ENCODE measurements around the gene MON2. TPM values are rescaled to one million over a fixed set of nuclear protein-coding genes. Genes with fewer than 3 reads are reported as not detected.

The MON2 gene
- total and polyA plus RNA-seq, 10 of the 15 experiments (the other 5 are each of a cell fraction or from before 2014, with no cell fraction given): 5.4 to 34.3 (median 23.4) TPM

DNA sequence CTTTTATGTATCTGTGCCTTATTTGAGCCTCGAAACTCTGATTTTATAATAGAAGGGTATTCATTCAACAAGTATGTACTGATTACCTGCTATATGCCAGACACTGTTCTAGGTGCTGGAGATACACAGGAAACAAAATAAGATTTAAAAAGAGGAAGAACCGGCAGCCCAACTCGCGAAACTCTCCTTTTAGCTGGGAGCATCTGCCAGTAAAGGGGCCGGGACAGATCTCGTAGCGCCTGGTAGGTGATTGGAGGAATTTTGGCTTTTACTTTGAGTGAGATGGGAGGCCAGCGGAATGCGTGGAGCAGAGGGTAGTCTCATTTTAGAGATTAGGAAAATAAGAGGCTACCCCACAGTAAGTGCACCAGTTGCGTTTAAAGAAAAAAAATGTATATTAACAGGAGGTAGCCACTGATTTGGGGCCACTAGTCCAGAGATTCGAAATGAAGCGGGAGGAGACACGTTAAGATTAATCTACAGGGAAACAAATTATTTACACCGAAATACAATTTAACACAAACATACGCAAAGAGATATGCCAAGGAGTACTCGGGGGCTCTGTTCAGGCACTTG is 520 bp upstream of the MON2 start:
- Histone ChIP-seq H2AFZ (ENCODE audit: control insufficient read depth, low read depth, low read length) (peak overlapping the region; percentile 96), H4K20me1 (ENCODE audit: control insufficient read depth, insufficient read depth) (no peaks in the 10 kb centered on the region), H3K4me3 (peak overlapping the region; percentile 87), H3K79me2 (ENCODE audit: control insufficient read depth, insufficient read depth, low read length) (peaks cover 45% of the 10 kb centered on the region), H3K27ac (ENCODE audit: control insufficient read depth, insufficient read depth) (peak overlapping the region; percentile 91), H3K36me3 (ENCODE audit: control insufficient read depth in 2 of 2, insufficient read depth in 2 of 2, low read length in 1 of 2) (no peaks in the 10 kb centered on the region), H3K9me3 (replicated peaks; ENCODE audit: control insufficient read depth, insufficient read depth, low read length) (no peaks in the 10 kb centered on the region; the same call in 2 of the 3 replicates), H3K4me2 (ENCODE audit: control insufficient read depth, insufficient read depth) (peak overlapping the region; percentile 65), H3K9ac (ENCODE audit: control insufficient read depth, insufficient read depth, low read length) (peak overlapping the region; percentile 94), H3K4me1 (ENCODE audit: control insufficient read depth, insufficient read depth, low read length) (no peaks in the 10 kb centered on the region), H3K27me3 (replicated peaks in 1 of 2; ENCODE audit: control insufficient read depth in 2 of 2, insufficient read depth in 2 of 2, low read length in 1 of 2) (no peaks in the 10 kb centered on the region)
- ChIA-PET POLR2A (interaction anchor here (0.6 to 1.5 kb wide), 3 partner anchors 12 to 140 kb away, joined by 3 to 5 read pairs (median 3); no protein-coding TSS in a partner anchor), SMC1A (ENCODE audit: uncharacterized antibody, unreplicated experiment) (interaction anchor here (0.7 to 2.8 kb wide), 5 partner anchors 16 to 334 kb away, joined by 3 to 11 read pairs (median 5); no protein-coding TSS in a partner anchor), CTCF (interaction anchor here (1.1 to 3.3 kb wide), 5 partner anchors 29 to 333 kb away, joined by 3 to 22 read pairs (median 8); no protein-coding TSS in a partner anchor), RAD21 (ENCODE audit: unreplicated experiment) (interaction anchor here (1.0 to 1.6 kb wide), 5 partner anchors 28 to 328 kb away, joined by 3 to 7 read pairs (median 7); no protein-coding TSS in a partner anchor)
- peak; percentile 80 for FAIRE-seq
- intact Hi-C loops (cut with micrococcal nuclease; ENCODE audit: unreplicated experiment): loop anchor here (2.0 kb wide), 1 partner anchor 137 kb away; no protein-coding TSS in a partner anchor
- WGBS (ENCODE audit: insufficient coverage, insufficient replicate concordance, low lambda C conversion rate, missing lambda C conversion rate): 2% methylated on average over 16 of the region's 16 CpGs
- in situ Hi-C loops (cut with MboI): no loop called here
- TSS peak; percentile 95 for BruUV-seq (replicated peaks)
- 0 out of 2 replicates have a peak, but pooled peaks have one; percentile 30 for TF ChIP-seq PML (IDR thresholded peaks at IDR 0.05; ENCODE audit: low read length)
- no peak for TF ChIP-seq BACH1 (IDR thresholded peaks at IDR 0.05; ENCODE audit: borderline replicate concordance)
- TF ChIP-seq, protein P1, sequence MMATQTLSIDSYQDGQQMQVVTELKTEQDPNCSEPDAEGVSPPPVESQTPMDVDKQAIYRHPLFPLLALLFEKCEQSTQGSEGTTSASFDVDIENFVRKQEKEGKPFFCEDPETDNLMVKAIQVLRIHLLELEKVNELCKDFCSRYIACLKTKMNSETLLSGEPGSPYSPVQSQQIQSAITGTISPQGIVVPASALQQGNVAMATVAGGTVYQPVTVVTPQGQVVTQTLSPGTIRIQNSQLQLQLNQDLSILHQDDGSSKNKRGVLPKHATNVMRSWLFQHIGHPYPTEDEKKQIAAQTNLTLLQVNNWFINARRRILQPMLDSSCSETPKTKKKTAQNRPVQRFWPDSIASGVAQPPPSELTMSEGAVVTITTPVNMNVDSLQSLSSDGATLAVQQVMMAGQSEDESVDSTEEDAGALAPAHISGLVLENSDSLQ (IDR thresholded peaks at IDR 0.05): 0 out of 2 replicates have a peak, but pooled peaks have one; percentile 4
- no peak for TF ChIP-seq BCL11A (IDR thresholded peaks at IDR 0.05; ENCODE audit: low read depth, low read length)
- no peak for TF ChIP-seq BMI1 (IDR thresholded peaks at IDR 0.05; ENCODE audit: borderline replicate concordance)
- no peak for TF ChIP-seq SIX5 (IDR thresholded peaks at IDR 0.05; ENCODE audit: low read depth, low read length, severe bottlenecking)
- no peak for TF ChIP-seq JUNB (IDR thresholded peaks at IDR 0.05)
- no peak for TF ChIP-seq RFX5 (IDR thresholded peaks at IDR 0.05; ENCODE audit: low read depth, low read length)
- no peak for TF ChIP-seq MXI1 (IDR thresholded peaks at IDR 0.05; ENCODE audit: low read depth, low read length)
- no peak for DNase-seq (ENCODE audit: low read depth, low spot score)
- peak; percentile 22 for ATAC-seq
